ENCODE measurements around the gene SALL3.
A peak's percentile ranks its signal among the peaks of the same experiment; 100 is the strongest.

Gene SALL3

DNA sequence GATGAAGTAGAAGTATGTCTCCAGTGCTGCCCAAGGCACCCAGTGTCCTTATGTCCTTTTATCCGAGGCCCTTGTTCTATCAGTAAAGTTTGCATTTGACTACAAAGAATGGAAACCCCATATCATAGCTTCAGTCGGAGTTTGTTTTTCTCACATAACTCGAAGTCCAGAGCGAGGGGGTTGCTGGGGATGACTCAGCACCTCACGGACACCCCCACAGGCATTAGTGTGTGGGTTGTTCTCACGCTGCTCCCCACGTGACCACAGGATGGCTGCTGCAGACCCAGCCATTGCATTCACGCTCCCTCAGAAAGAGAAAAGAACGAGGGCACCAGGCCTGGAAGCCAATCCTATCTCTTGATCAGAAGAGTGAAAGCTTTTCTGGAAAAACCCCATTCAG, 27.8 kb downstream of the SALL3 start:
- H3K27me3 ChIP-seq (ENCODE audit: control insufficient read depth, insufficient read depth, low read length) = no peaks in the 10 kb centered on the region
- no peaks in the 10 kb centered on the region; the same call in 1 of the 2 replicates for H3K36me3 ChIP-seq (ENCODE audit: control insufficient read depth, insufficient read depth, low read length)
- H3K4me3 ChIP-seq (ENCODE audit: low read length) = no peak overlapping the region
- DNase-seq (ENCODE audit: low read depth, low spot score) = no peak
- no peak overlapping the region for H3K27ac ChIP-seq (ENCODE audit: low read length)
- no peaks in the 10 kb centered on the region for H3K4me1 ChIP-seq (ENCODE audit: control insufficient read depth, insufficient read depth, low read length)
- no peaks in the 10 kb centered on the region for H3K9me3 ChIP-seq (ENCODE audit: control insufficient read depth, insufficient read depth, low read length)
- no CpG with 5 or more reads among the region's 9 CpGs for WGBS (ENCODE audit: insufficient coverage, insufficient read length)

GRCh38 chr18:79008356-79008940, 28.8 kb downstream of the SALL3 start:
- DNase-seq (ENCODE audit: low read depth, low spot score) = no peak
- WGBS (ENCODE audit: insufficient coverage, insufficient read length) = no CpG with 5 or more reads among the region's 21 CpGs
- no peaks in the 10 kb centered on the region for H3K4me1 ChIP-seq (ENCODE audit: control insufficient read depth, insufficient read depth, low read length)
- H3K27ac ChIP-seq (ENCODE audit: low read length) = no peak overlapping the region
- no peak overlapping the region for H3K4me3 ChIP-seq (ENCODE audit: low read length)
- H3K36me3 ChIP-seq (ENCODE audit: control insufficient read depth, insufficient read depth, low read length) = no peaks in the 10 kb centered on the region
- H3K9me3 ChIP-seq (ENCODE audit: control insufficient read depth, insufficient read depth, low read length) = no peaks in the 10 kb centered on the region
- H3K27me3 ChIP-seq (ENCODE audit: control insufficient read depth, insufficient read depth, low read length) = no peaks in the 10 kb centered on the region

- no peak for DNase-seq (ENCODE audit: low read depth, low spot score)
- Histone ChIP-seq H3K4me1 (ENCODE audit: control insufficient read depth, insufficient read depth, low read length) (no peaks in the 10 kb centered on the region), H3K4me3 (ENCODE audit: low read length) (no peak overlapping the region), H3K27ac (ENCODE audit: low read length) (no peak overlapping the region), H3K27me3 (ENCODE audit: control insufficient read depth, insufficient read depth, low read length) (no peaks in the 10 kb centered on the region), H3K9me3 (ENCODE audit: control insufficient read depth, insufficient read depth, low read length) (no peaks in the 10 kb centered on the region), H3K36me3 (ENCODE audit: control insufficient read depth, insufficient read depth, low read length) (no peaks in the 10 kb centered on the region)
- WGBS (ENCODE audit: insufficient coverage, insufficient read length) = no CpG with 5 or more reads among the region's 9 CpGs
These were observed 31.2 kb downstream of the SALL3 start for GRCh38 chr18:79010802-79011201.

GRCh38 chr18:79011300-79011870, 31.8 kb downstream of the SALL3 start:
- DNase-seq (ENCODE audit: low read depth, low spot score) = no peak
- Histone ChIP-seq H3K9me3 (ENCODE audit: control insufficient read depth, insufficient read depth, low read length) (no peaks in the 10 kb centered on the region), H3K36me3 (ENCODE audit: control insufficient read depth, insufficient read depth, low read length) (no peaks in the 10 kb centered on the region), H3K4me1 (ENCODE audit: control insufficient read depth, insufficient read depth, low read length) (no peaks in the 10 kb centered on the region), H3K27ac (ENCODE audit: low read length) (no peak overlapping the region), H3K4me3 (ENCODE audit: low read length) (no peak overlapping the region), H3K27me3 (ENCODE audit: control insufficient read depth, insufficient read depth, low read length) (no peaks in the 10 kb centered on the region)
- WGBS (ENCODE audit: insufficient coverage, insufficient read length) = no CpG with 5 or more reads among the region's 17 CpGs

DNA sequence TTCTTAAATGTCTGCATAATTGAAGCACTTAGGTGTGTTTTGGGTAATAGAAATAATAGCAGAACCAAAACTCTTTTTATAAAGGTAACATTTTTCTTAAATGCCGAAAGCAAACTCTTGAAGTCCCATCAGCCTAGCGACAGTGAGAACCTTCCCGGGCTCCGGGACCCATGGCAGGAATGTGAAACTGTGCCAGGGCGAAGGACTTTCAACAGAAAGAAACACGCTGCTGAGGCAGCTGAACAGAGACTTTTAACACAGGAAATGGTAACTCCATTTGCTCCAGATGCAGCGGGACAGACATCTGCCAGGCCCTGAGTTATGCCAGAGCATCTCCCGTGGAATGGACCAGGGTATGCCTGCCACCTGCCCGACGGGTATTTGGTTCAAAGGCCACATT, 34.3 kb downstream of the SALL3 start:
- no peak overlapping the region for H3K4me3 ChIP-seq (ENCODE audit: low read length)
- DNase-seq (ENCODE audit: low read depth, low spot score) = no peak
- H3K27ac ChIP-seq (ENCODE audit: low read length) = no peak overlapping the region
- H3K4me1 ChIP-seq (ENCODE audit: control insufficient read depth, insufficient read depth, low read length) = no peaks in the 10 kb centered on the region; the same call in 1 of the 2 replicates
- WGBS (ENCODE audit: insufficient coverage, insufficient read length) = no CpG with 5 or more reads among the region's 10 CpGs
- H3K27me3 ChIP-seq (ENCODE audit: control insufficient read depth, insufficient read depth, low read length) = no peaks in the 10 kb centered on the region
- no peaks in the 10 kb centered on the region for H3K36me3 ChIP-seq (ENCODE audit: control insufficient read depth, insufficient read depth, low read length)
- no peaks in the 10 kb centered on the region for H3K9me3 ChIP-seq (ENCODE audit: control insufficient read depth, insufficient read depth, low read length)

DNA sequence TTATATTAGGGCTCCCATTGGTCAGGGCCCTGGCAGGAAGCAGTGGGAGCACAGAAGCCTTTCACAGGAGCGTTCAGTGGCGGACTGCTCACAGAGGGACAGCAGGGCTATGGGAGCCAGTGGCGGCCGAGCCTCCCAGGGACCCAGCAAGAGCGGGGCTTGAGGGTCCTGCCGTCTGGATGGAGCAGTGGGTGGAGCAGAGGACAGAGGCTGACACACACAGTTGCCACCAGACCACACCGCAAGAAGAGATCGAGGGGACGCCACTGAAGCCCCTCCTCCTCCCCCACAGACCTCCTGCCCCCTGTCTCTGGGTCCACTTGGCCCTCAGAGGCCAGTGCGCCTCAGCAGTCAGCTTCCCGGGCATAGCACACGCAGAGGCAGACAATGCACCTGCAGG, 39.3 kb downstream of the SALL3 start:
- no peaks in the 10 kb centered on the region for H3K9me3 ChIP-seq (ENCODE audit: control insufficient read depth, insufficient read depth, low read length)
- no peaks in the 10 kb centered on the region for H3K36me3 ChIP-seq (ENCODE audit: control insufficient read depth, insufficient read depth, low read length)
- H3K27ac ChIP-seq (ENCODE audit: low read length) = no peak overlapping the region
- no peaks in the 10 kb centered on the region for H3K27me3 ChIP-seq (ENCODE audit: control insufficient read depth, insufficient read depth, low read length)
- WGBS (ENCODE audit: insufficient coverage, insufficient read length) = no CpG with 5 or more reads among the region's 12 CpGs
- H3K4me3 ChIP-seq (ENCODE audit: low read length) = no peak overlapping the region
- no peak for DNase-seq (ENCODE audit: low read depth, low spot score)
- no peaks in the 10 kb centered on the region; the same call in 1 of the 2 replicates for H3K4me1 ChIP-seq (ENCODE audit: control insufficient read depth, insufficient read depth, low read length)

DNA sequence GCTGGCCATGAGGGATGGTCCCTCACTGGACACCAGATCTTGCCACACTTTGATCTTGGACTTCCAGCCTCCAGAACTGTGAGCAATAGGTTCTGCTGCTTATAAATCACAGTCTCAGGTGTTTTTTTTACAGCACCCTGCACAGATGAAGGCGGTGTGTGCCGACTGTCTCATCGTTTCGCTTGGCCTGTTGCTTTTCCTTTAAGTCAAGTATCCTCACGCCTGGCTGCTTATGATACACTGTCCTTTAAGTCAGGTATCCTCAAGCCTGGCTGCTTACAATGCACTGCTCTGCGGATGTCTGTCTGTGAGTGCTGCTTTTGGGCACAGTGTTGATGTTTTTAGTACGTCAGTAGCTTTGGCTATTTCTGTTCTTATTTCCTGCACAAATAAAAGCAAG, 40.3 kb downstream of the SALL3 start:
- Histone ChIP-seq H3K4me1 (ENCODE audit: control insufficient read depth, insufficient read depth, low read length) (no peaks in the 10 kb centered on the region; the same call in 1 of the 2 replicates), H3K9me3 (ENCODE audit: control insufficient read depth, insufficient read depth, low read length) (no peaks in the 10 kb centered on the region), H3K27me3 (ENCODE audit: control insufficient read depth, insufficient read depth, low read length) (no peaks in the 10 kb centered on the region), H3K4me3 (ENCODE audit: low read length) (no peak overlapping the region), H3K36me3 (ENCODE audit: control insufficient read depth, insufficient read depth, low read length) (no peaks in the 10 kb centered on the region), H3K27ac (ENCODE audit: low read length) (no peak overlapping the region)
- no peak for DNase-seq (ENCODE audit: low read depth, low spot score)
- no CpG with 5 or more reads among the region's 7 CpGs for WGBS (ENCODE audit: insufficient coverage, insufficient read length)

DNA sequence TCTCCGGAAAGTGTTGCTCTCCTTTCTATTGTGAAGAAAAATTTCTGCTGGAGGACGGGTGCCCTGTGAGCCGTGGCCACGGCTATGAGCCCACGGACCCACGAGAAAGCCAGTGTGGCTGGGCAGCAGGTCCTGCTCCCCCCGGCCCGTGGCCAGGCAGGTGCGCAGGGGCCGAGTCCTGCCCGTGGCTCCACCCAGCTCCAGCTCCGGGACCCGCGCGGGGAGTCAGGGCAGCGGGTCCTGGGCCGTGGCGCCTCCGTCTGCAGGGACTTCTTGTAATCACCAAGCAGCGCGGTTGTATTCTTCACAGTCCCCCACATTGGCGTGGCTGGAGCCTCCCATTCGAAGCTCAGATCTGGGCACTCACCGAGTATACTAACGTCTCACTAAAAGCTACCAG, 43.0 kb downstream of the SALL3 start:
- Histone ChIP-seq H3K4me3 (ENCODE audit: low read length) (no peak overlapping the region), H3K36me3 (ENCODE audit: control insufficient read depth, insufficient read depth, low read length) (no peaks in the 10 kb centered on the region), H3K27me3 (ENCODE audit: control insufficient read depth, insufficient read depth, low read length) (no peaks in the 10 kb centered on the region), H3K9me3 (ENCODE audit: control insufficient read depth, insufficient read depth, low read length) (no peaks in the 10 kb centered on the region), H3K27ac (ENCODE audit: low read length) (no peak overlapping the region), H3K4me1 (ENCODE audit: control insufficient read depth, insufficient read depth, low read length) (peaks cover 1% of the 10 kb centered on the region; the same call in 1 of the 2 replicates)
- WGBS (ENCODE audit: insufficient coverage, insufficient read length) = no CpG with 5 or more reads among the region's 25 CpGs
- no peak for DNase-seq (ENCODE audit: low read depth, low spot score)

- H3K27ac ChIP-seq (ENCODE audit: low read length) = no peak overlapping the region
- peak; percentile 13 for DNase-seq (ENCODE audit: low read depth, low spot score)
- no peaks in the 10 kb centered on the region for H3K36me3 ChIP-seq (ENCODE audit: control insufficient read depth, insufficient read depth, low read length)
- no peaks in the 10 kb centered on the region for H3K27me3 ChIP-seq (ENCODE audit: control insufficient read depth, insufficient read depth, low read length)
- H3K9me3 ChIP-seq (ENCODE audit: control insufficient read depth, insufficient read depth, low read length) = no peaks in the 10 kb centered on the region
- 0 out of 2 replicates have a peak, but pooled peaks cover 1% of the 10 kb centered on the region for H3K4me1 ChIP-seq (ENCODE audit: control insufficient read depth, insufficient read depth, low read length)
- no CpG with 5 or more reads among the region's 5 CpGs for WGBS (ENCODE audit: insufficient coverage, insufficient read length)
- H3K4me3 ChIP-seq (ENCODE audit: low read length) = no peak overlapping the region
These were observed 46.9 kb downstream of the SALL3 start for GRCh38 chr18:79026491-79026890.

DNA sequence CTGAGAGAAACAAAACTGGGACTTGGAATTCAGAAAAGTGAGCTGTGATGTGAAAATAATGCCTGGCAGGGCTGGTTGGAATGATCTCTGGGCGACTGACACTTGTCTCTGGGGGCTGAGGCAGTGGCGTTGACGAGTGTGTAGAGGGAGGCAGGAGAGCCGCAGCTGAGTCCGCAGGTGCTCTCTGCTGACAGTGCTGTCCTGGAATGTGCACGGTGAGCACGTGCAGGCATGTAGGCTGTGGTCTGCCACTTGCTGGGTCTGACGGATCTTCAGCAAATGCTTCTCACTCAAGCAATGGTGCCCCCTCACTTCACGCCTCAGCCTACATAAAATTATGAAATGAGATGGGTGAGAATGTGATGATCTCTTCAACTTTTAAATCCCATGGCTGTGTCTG, 51.1 kb downstream of the SALL3 start:
- H3K27ac ChIP-seq (ENCODE audit: low read length) = no peak overlapping the region
- H3K27me3 ChIP-seq (ENCODE audit: control insufficient read depth, insufficient read depth, low read length) = no peaks in the 10 kb centered on the region
- H3K9me3 ChIP-seq (ENCODE audit: control insufficient read depth, insufficient read depth, low read length) = no peaks in the 10 kb centered on the region
- H3K4me3 ChIP-seq (ENCODE audit: low read length) = no peak overlapping the region
- DNase-seq (ENCODE audit: low read depth, low spot score) = no peak
- no CpG with 5 or more reads among the region's 9 CpGs for WGBS (ENCODE audit: insufficient coverage, insufficient read length)
- no peaks in the 10 kb centered on the region for H3K36me3 ChIP-seq (ENCODE audit: control insufficient read depth, insufficient read depth, low read length)
- H3K4me1 ChIP-seq (ENCODE audit: control insufficient read depth, insufficient read depth, low read length) = 0 out of 2 replicates have a peak, but pooled peaks cover 1% of the 10 kb centered on the region

DNA sequence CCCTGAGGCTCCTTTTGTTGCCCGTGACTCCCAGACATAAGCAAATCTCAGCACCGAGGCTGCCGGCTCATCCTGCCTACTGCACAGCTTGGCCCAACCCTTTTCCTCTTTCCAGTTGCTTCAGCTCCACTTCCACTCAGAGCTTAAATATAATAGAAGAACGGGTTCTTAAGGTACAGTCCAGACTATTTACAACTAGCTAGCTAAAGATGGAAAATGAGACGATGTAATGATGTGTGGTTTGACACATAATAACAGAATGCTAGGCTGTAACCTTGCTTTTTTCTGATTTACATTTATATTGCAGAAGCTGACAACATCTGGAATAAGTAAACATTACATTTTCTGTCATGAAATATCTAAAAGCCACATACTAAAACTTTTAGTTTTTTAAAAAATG, 62.7 kb downstream of the SALL3 start:
- no peaks in the 10 kb centered on the region for H3K36me3 ChIP-seq (ENCODE audit: control insufficient read depth, insufficient read depth, low read length)
- no peaks in the 10 kb centered on the region for H3K4me1 ChIP-seq (ENCODE audit: control insufficient read depth, insufficient read depth, low read length)
- WGBS (ENCODE audit: insufficient coverage, insufficient read length) = no CpG with 5 or more reads among the region's 5 CpGs
- no peak overlapping the region for H3K4me3 ChIP-seq (ENCODE audit: low read length)
- H3K27ac ChIP-seq (ENCODE audit: low read length) = no peak overlapping the region
- H3K9me3 ChIP-seq (ENCODE audit: control insufficient read depth, insufficient read depth, low read length) = 0 out of 2 replicates have a peak, but pooled peaks cover 2% of the 10 kb centered on the region
- no peak for DNase-seq (ENCODE audit: low read depth, low spot score)
- H3K27me3 ChIP-seq (ENCODE audit: control insufficient read depth, insufficient read depth, low read length) = no peaks in the 10 kb centered on the region
